ENCODE measurements around the gene SLC35F3. TPM values are rescaled to one million over a fixed set of nuclear protein-coding genes. Genes with fewer than 3 reads are reported as not detected.

The SLC35F3 gene
- total and polyA plus RNA-seq, 2 experiments from 2014 or later, result 1.0 to 3.2 TPM

GRCh38 chr1:234322097-234322496, 417.6 kb downstream of the SLC35F3 start:
- Mint-ChIP-seq H3K36me3 (ENCODE audit: low read depth) (no peaks in the 10 kb centered on the region), H3K4me1 (peaks cover 17% of the 10 kb centered on the region), H3K27me3 (ENCODE audit: insufficient read depth, low read depth, poor library complexity) (no peaks in the 10 kb centered on the region), H3K9me3 (no peaks in the 10 kb centered on the region), H3K4me3 (no peak overlapping the region), H3K27ac (no peak overlapping the region)
- H3K79me2 ChIP-seq (replicated peaks; ENCODE audit: insufficient read depth), result no peaks in the 10 kb centered on the region
- no peak overlapping the region for H3K4me2 ChIP-seq
- no peaks in the 10 kb centered on the region for H3K36me3 ChIP-seq (ENCODE audit: insufficient read depth)
- no peak overlapping the region for H3K27ac ChIP-seq (ENCODE audit: low read depth)
- H4K20me1 ChIP-seq (replicated peaks; ENCODE audit: insufficient read depth), result no peaks in the 10 kb centered on the region
- H3K27me3 ChIP-seq (ENCODE audit: insufficient read depth), result peaks cover 4% of the 10 kb centered on the region; the same call in 1 of the 2 replicates
- H3F3A ChIP-seq (replicated peaks; ENCODE audit: low read depth), result no peaks in the 10 kb centered on the region
- DNase-seq (ENCODE audit: low spot score), result no peak
- H3K4me1 ChIP-seq (ENCODE audit: insufficient read depth), result no peaks in the 10 kb centered on the region
- no peak for TF ChIP-seq ZNF462 (CRISPR knock-in tag; IDR thresholded peaks at IDR 0.05)
- TF ChIP-seq CTCF (conservative IDR thresholded peaks at IDR 0.05; ENCODE audit: low read depth in 2 of 2), result no peak
- TF ChIP-seq EZH2phosphoT487 (IDR thresholded peaks at IDR 0.05; ENCODE audit: unreplicated experiment), result no peak
- no peak for TF ChIP-seq NANOG (IDR thresholded peaks at IDR 0.05; ENCODE audit: borderline replicate concordance)
- no peak for TF ChIP-seq JUNB (IDR thresholded peaks at IDR 0.05; ENCODE audit: unreplicated experiment)
- TF ChIP-seq ZNF114 (CRISPR knock-in tag; IDR thresholded peaks at IDR 0.05), result no peak
- TF ChIP-seq POLR2AphosphoS5 (IDR thresholded peaks at IDR 0.05; ENCODE audit: low read depth), result no peak
- TF ChIP-seq EZH2 (IDR thresholded peaks at IDR 0.05; ENCODE audit: low read depth, unreplicated experiment), result no peak
- no peak for TF ChIP-seq CREB1 (CRISPR knock-in tag; IDR thresholded peaks at IDR 0.05; ENCODE audit: low read depth)
- TF ChIP-seq, protein P1, sequence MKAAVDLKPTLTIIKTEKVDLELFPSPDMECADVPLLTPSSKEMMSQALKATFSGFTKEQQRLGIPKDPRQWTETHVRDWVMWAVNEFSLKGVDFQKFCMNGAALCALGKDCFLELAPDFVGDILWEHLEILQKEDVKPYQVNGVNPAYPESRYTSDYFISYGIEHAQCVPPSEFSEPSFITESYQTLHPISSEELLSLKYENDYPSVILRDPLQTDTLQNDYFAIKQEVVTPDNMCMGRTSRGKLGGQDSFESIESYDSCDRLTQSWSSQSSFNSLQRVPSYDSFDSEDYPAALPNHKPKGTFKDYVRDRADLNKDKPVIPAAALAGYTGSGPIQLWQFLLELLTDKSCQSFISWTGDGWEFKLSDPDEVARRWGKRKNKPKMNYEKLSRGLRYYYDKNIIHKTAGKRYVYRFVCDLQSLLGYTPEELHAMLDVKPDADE (IDR thresholded peaks at IDR 0.05), result no peak
- TF ChIP-seq STAT1 (IDR thresholded peaks at IDR 0.05; ENCODE audit: unreplicated experiment), result no peak
- TF ChIP-seq, protein P2, sequence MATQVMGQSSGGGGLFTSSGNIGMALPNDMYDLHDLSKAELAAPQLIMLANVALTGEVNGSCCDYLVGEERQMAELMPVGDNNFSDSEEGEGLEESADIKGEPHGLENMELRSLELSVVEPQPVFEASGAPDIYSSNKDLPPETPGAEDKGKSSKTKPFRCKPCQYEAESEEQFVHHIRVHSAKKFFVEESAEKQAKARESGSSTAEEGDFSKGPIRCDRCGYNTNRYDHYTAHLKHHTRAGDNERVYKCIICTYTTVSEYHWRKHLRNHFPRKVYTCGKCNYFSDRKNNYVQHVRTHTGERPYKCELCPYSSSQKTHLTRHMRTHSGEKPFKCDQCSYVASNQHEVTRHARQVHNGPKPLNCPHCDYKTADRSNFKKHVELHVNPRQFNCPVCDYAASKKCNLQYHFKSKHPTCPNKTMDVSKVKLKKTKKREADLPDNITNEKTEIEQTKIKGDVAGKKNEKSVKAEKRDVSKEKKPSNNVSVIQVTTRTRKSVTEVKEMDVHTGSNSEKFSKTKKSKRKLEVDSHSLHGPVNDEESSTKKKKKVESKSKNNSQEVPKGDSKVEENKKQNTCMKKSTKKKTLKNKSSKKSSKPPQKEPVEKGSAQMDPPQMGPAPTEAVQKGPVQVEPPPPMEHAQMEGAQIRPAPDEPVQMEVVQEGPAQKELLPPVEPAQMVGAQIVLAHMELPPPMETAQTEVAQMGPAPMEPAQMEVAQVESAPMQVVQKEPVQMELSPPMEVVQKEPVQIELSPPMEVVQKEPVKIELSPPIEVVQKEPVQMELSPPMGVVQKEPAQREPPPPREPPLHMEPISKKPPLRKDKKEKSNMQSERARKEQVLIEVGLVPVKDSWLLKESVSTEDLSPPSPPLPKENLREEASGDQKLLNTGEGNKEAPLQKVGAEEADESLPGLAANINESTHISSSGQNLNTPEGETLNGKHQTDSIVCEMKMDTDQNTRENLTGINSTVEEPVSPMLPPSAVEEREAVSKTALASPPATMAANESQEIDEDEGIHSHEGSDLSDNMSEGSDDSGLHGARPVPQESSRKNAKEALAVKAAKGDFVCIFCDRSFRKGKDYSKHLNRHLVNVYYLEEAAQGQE (IDR thresholded peaks at IDR 0.05; ENCODE audit: unreplicated experiment), result no peak
- no peak for TF ChIP-seq ZNF331 (CRISPR knock-in tag; IDR thresholded peaks at IDR 0.05; ENCODE audit: low read depth)
- ATAC-seq, result no peak
- no peaks in the 10 kb centered on the region for H3K9me2 ChIP-seq (ENCODE audit: insufficient read depth)
- no peak overlapping the region for H2AFZ ChIP-seq
- no peak overlapping the region for H3K4me3 ChIP-seq
